AG09309 (cell line): ENCODE results near the gene KDM7A.

Experiments used
- DNase-seq: peaks from one replicate; pipeline ENCODE4 v3.0.0-alpha.2; 2010; ENCODE audit warnings: low read depth
- H3K4me3 ChIP-seq: 2 replicates; pipeline ENCODE4 v1.5.1; 2011; ENCODE audit warnings: mild to moderate bottlenecking, low read depth, low read length, moderate library complexity; ENCODE audit not compliant: control insufficient read depth
- TF ChIP-seq, protein P1 (sequence below): IDR thresholded peaks from 2 replicates; pipeline ENCODE4 v1.5.1; 2011; ENCODE audit warnings: mild to moderate bottlenecking, low read depth, low read length, inconsistent platforms; ENCODE audit not compliant: insufficient read depth, control insufficient read depth; ENCODE audit errors: missing control alignments

KDM7A gene

DNA sequence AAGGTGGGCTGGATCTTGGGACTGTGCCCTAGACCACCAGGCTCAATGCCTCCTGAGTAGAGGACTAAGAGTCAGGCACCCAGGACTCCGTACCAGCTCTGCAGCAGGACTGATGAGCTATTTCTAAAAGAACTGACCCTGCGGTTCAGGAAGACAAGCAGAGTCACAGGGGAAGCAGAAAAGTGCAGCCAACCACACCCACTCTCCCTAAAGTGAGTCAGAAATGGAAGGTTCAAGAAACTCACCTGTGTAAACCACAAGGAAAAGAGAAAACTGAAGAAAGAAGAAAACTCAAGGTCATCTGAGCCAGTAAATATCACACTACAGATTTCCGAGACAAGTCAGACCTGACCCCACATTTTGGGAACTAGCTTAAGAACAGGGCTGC, 116.5 kb downstream of the KDM7A start:
- no peak overlapping the region for H3K4me3 ChIP-seq
- TF ChIP-seq, protein P1, sequence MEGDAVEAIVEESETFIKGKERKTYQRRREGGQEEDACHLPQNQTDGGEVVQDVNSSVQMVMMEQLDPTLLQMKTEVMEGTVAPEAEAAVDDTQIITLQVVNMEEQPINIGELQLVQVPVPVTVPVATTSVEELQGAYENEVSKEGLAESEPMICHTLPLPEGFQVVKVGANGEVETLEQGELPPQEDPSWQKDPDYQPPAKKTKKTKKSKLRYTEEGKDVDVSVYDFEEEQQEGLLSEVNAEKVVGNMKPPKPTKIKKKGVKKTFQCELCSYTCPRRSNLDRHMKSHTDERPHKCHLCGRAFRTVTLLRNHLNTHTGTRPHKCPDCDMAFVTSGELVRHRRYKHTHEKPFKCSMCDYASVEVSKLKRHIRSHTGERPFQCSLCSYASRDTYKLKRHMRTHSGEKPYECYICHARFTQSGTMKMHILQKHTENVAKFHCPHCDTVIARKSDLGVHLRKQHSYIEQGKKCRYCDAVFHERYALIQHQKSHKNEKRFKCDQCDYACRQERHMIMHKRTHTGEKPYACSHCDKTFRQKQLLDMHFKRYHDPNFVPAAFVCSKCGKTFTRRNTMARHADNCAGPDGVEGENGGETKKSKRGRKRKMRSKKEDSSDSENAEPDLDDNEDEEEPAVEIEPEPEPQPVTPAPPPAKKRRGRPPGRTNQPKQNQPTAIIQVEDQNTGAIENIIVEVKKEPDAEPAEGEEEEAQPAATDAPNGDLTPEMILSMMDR = no peak
- DNase-seq = no peak

DNA sequence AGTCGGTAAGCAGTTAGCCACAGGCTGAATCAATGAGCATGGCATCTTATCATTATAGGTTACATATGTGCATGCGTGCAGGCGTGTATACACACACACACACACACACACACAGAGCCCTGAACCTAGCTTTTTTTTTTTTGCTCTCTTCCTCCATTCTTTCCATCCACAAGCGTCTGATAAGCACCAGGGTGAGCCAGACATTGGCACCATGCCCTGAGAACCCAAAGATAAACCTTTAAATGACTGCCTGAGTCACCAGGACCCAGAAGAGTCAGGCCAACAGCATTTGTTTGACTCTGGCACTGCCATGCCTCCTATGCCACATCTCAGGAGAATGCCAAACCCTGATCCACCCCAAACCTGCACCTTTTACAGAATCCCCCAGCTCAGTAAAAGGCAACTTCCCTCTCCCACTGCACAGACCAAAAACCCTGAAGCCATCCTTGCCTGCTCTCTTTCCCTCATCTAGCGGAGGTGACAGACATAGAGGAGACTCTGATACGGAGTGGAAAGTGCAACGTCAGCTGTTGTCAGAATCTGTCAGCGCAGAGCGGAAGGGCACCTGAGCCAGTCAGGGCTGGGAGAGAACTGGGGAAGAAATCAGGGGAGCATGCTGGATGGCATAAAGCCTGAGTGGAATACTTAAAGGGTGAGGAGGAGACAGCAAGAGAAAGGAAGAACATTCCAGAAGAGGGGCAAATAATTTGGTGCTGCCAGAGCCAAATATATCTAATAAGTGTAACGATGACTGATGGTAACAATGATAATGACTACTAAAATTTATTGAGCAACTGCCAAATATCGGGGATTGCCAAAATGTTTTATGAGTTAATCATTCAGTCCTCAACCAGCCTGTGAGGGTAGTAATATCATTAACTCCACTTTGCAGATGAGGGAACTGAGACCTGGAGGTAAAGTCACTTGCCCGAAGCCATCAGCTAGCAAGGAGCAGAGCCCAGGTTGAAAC, 117.2 kb downstream of the KDM7A start:
- peak; percentile 82 for DNase-seq
- TF ChIP-seq, protein P1 = no peak
- H3K4me3 ChIP-seq = no peak overlapping the region

DNA sequence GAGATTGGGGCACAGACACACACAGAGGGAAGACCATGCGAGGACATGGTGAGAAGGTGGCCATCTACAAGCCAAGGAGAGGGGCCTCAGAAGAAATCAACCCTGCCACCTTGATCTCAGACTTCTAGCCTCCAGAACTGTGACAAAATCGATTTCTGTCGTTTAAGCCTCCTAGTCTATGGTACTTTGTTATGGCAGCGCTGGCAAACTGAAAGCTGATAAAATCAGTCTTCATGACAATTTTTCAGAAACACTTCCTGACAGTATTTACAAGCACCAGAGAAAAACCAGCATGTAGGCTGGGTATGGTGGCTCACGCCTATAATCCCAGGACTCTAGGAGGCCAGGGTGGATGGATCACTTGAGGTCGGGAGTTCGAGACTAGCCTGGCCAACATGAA, 118.3 kb downstream of the KDM7A start:
- no peak for DNase-seq
- no peak overlapping the region for H3K4me3 ChIP-seq
- TF ChIP-seq, protein P1 = no peak

DNA sequence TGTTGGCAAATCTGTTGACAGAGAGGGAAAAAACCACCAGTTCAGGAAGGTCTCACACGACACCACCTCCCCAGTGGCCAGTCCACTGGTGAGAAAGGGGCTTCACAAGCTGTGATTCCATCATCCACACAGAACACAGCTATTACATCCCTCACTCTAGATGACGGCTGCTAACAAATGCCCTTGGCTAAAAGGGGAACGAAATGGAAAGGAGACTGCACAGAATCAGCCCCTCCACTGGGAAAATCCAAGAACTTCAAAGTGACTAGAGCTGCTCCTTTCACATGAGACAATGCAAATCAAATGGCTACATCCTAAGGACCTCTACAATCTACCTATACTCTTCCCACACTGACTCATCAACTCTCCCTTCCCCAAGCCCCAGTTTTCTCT, 119.6 kb downstream of the KDM7A start:
- TF ChIP-seq, protein P1 = no peak
- DNase-seq = no peak
- no peak overlapping the region for H3K4me3 ChIP-seq

DNA sequence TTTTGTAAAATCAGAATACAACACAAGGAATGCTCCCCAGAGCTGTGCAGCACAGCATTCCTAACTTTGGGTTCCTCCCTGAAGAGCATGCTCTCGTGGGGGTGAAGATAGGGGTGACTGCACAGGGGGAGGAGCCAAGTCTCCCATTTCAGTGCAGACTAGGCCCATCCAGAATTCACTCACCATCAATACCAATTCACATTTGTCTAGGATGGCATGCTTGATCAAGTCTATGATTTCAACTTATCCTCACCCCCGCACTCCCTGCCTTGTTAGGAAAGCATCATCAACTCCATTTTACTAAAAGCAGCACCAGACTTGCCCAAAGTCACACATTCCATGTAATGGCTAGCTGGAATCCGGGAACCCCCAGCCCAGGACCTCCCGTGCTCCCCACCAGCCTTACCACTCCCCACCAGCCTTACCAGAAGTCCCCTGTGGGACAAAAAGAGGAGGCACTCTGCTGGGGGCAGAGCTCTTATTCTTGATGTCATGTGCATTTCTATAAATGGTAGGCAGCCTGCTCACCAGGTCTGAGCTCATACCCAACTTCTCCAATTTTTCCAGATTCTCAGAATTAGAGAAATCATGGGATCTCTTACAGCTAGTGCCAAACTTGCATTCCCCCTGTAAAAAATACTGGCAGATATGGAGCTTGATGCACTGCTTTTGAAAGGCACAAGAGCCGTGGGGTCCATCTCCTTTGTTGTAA, 120.2 kb downstream of the KDM7A start:
- no peak for DNase-seq
- TF ChIP-seq, protein P1 = no peak
- no peak overlapping the region for H3K4me3 ChIP-seq

DNA sequence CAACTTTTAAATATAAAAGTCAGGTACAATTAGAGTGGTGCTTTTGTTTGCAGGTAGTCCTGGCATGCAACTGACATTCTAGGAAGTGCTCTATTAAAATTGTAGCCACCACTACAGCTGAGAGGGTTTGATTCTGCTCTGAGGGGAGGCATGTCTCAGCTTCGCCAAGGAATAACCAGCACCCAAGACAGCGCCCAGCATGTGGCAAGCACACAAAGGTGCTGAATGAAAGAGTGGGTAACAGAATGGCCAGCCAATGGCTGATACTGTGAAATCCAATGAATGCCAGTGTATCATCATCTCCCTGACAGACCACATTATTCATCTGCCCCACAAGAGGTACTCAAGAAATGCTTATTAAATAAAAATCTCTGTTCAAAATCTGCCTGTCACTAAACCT, 121.0 kb downstream of the KDM7A start:
- TF ChIP-seq, protein P1 = no peak
- DNase-seq = no peak
- H3K4me3 ChIP-seq = no peak overlapping the region
